Endothelial cell of umbilical vein (primary cell): ENCODE results near the gene SLC39A5.

ENCODE experiments used
- EZH2 ChIP-seq: IDR thresholded peaks from 2 replicates; pipeline ENCODE4 v1.6.1; 2012; ENCODE audit warnings: borderline replicate concordance, low read depth, mild to moderate bottlenecking, moderate library complexity, low read length, inconsistent platforms; ENCODE audit not compliant: severe bottlenecking
- FOS ChIP-seq: IDR thresholded peaks from 2 replicates; pipeline ENCODE4 v1.6.1; 2011; ENCODE audit warnings: mild to moderate bottlenecking, low read length, moderate library complexity, borderline replicate concordance; ENCODE audit not compliant: insufficient read depth
- GATA2 ChIP-seq: IDR thresholded peaks from 2 replicates; pipeline ENCODE4 v1.7.0; 2011; ENCODE audit warnings: low read depth, mild to moderate bottlenecking, moderate library complexity, mixed read lengths, low read length; ENCODE audit not compliant: insufficient read length, insufficient read depth
- JUN ChIP-seq: IDR thresholded peaks from 2 replicates; pipeline ENCODE4 v1.6.1; 2011; ENCODE audit warnings: borderline replicate concordance, low read depth; ENCODE audit not compliant: insufficient read length, insufficient read depth
- MAX ChIP-seq: IDR thresholded peaks from 2 replicates; pipeline ENCODE4 v1.6.1; 2011; ENCODE audit not compliant: insufficient read depth, insufficient read length
- MYC ChIP-seq: IDR thresholded peaks from one replicate; pipeline ENCODE4 v1.6.1; 2011; ENCODE audit warnings: mild to moderate bottlenecking, low read depth, low read length
- POLR2A ChIP-seq: IDR thresholded peaks from 2 replicates; pipeline ENCODE4 v1.6.1; 2012; ENCODE audit warnings: low read depth, mild to moderate bottlenecking, control low read depth, low read length
- POLR2AphosphoS5 ChIP-seq: IDR thresholded peaks from 2 replicates; pipeline ENCODE4 v1.6.1; 2012; ENCODE audit warnings: low read depth, mild to moderate bottlenecking, control low read depth, low read length, moderate library complexity; ENCODE audit not compliant: insufficient read depth
- TF ChIP-seq, protein P1 (sequence below), 2 donors: IDR thresholded peaks; 1 replicate in 1 of 2; 2 replicates in 1 of 2; pipeline ENCODE4 v1.5.1; 2011; ENCODE audit warnings: low read length in 2 of 2, mild to moderate bottlenecking in 2 of 2, moderate library complexity in 2 of 2, control low read depth in 1 of 2, inconsistent platforms in 1 of 2, low read depth in 1 of 2; ENCODE audit not compliant: insufficient read depth in 1 of 2; ENCODE audit errors: extremely low read depth in 1 of 2

DNA sequence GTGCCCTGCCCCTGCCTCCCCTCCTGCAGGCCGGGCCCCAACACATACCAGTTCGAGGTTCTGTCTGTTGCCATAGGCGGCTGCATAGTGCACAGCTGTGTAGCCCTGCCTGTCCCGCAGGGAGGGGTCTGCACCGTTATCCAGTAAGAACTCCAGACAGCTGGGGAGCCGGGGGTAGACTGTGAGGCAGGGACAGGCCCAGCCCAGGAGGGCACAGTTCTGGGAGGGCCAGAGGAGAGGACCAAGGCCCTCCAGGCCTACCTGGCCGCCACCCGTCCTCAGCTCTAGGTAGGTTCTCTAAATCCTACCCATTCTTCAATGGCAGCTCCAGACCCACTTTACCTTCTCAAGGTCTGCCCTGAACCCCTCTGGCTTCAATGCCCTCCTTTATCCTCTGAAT, 18.9 kb downstream of the SLC39A5 start:
- no peak for TF ChIP-seq POLR2AphosphoS5
- TF ChIP-seq, protein P1, sequence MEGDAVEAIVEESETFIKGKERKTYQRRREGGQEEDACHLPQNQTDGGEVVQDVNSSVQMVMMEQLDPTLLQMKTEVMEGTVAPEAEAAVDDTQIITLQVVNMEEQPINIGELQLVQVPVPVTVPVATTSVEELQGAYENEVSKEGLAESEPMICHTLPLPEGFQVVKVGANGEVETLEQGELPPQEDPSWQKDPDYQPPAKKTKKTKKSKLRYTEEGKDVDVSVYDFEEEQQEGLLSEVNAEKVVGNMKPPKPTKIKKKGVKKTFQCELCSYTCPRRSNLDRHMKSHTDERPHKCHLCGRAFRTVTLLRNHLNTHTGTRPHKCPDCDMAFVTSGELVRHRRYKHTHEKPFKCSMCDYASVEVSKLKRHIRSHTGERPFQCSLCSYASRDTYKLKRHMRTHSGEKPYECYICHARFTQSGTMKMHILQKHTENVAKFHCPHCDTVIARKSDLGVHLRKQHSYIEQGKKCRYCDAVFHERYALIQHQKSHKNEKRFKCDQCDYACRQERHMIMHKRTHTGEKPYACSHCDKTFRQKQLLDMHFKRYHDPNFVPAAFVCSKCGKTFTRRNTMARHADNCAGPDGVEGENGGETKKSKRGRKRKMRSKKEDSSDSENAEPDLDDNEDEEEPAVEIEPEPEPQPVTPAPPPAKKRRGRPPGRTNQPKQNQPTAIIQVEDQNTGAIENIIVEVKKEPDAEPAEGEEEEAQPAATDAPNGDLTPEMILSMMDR (IDR thresholded peaks at IDR 0.05; ENCODE audit: extremely low read depth in 1 of 2, insufficient read depth in 1 of 2, low read depth in 1 of 2, low read length in 2 of 2): no peak
- TF ChIP-seq EZH2: no peak
- no peak for TF ChIP-seq POLR2A
- TF ChIP-seq MAX: no peak
- no peak for TF ChIP-seq GATA2
- no peak for TF ChIP-seq MYC
- TF ChIP-seq FOS: no peak
- no peak for TF ChIP-seq JUN
